ENCODE results near the gene PITHD1.

GRCh38 chr1:23803674-23804073 lies 25.5 kb downstream of the PITHD1 start:
- TF ChIP-seq, protein P1, sequence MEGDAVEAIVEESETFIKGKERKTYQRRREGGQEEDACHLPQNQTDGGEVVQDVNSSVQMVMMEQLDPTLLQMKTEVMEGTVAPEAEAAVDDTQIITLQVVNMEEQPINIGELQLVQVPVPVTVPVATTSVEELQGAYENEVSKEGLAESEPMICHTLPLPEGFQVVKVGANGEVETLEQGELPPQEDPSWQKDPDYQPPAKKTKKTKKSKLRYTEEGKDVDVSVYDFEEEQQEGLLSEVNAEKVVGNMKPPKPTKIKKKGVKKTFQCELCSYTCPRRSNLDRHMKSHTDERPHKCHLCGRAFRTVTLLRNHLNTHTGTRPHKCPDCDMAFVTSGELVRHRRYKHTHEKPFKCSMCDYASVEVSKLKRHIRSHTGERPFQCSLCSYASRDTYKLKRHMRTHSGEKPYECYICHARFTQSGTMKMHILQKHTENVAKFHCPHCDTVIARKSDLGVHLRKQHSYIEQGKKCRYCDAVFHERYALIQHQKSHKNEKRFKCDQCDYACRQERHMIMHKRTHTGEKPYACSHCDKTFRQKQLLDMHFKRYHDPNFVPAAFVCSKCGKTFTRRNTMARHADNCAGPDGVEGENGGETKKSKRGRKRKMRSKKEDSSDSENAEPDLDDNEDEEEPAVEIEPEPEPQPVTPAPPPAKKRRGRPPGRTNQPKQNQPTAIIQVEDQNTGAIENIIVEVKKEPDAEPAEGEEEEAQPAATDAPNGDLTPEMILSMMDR (conservative IDR thresholded peaks at IDR 0.05; ENCODE audit: low read length): no peak
- TF ChIP-seq EZH2phosphoT487 (IDR thresholded peaks at IDR 0.05; ENCODE audit: borderline replicate concordance): no peak
